HCT116 (cell line): Measurements from ENCODE around the gene RLN3. TPM values are rescaled to one million over a fixed set of nuclear protein-coding genes. Genes with fewer than 3 reads are reported as not detected.

ENCODE experiments used
- ATAC-seq: fragments of 200-7000 bp; cut with Tn5 transposase; 2 replicates; pipeline ENCODE4 v1.9.1; 2020; ENCODE audit warnings: mild to moderate bottlenecking, moderate library complexity
- BruUV-seq: library from RNA; stranded (reverse); fragments of 400-500 nt; replicated peaks from 2 replicates; lab custom pipeline; 2021; lab: Mats Ljungman, UMichigan
- CTCF ChIA-PET: fragments of 300-600 bp; sonication (Branson Sonifier 250); formaldehyde crosslinking; loops from one replicate; lab custom pipeline; 2021; ENCODE audit warnings: antibody characterized with exemption; lab: Charles Lee
- POLR2A ChIA-PET: fragments of 300-600, 350-600 bp; sonication (Branson Sonifier 250); formaldehyde crosslinking; loops from one replicate; lab custom pipeline; 2021; ENCODE audit warnings: antibody characterized with exemption; lab: Charles Lee
- RAD21 ChIA-PET, 2 experiments: fragments of 300-600 bp; sonication (Branson Sonifier 250); formaldehyde crosslinking; loops; one replicate each; lab custom pipeline; 2023; ENCODE audit warnings: low total read pairs in 2 of 2; ENCODE audit not compliant: uncharacterized antibody in 2 of 2, unreplicated experiment in 2 of 2, low non-redundant PET in 1 of 2; lab: Charles Lee
- DNase-seq: peaks from one replicate; pipeline ENCODE4 v3.0.0-alpha.2; 2010; ENCODE audit warnings: low read depth, low spot score
- H2AFZ ChIP-seq: fragments of 200-600 bp; shearing (Covaris generic), sonication (generic); 2 replicates; pipeline ENCODE4 v1.6.1; 2017; ENCODE audit warnings: low read depth, mixed run types, mixed read lengths, antibody characterized with exemption, low read length; ENCODE audit not compliant: poor library complexity, severe bottlenecking
- H3K27ac ChIP-seq: 2 replicates; pipeline ENCODE4 v1.5.1; 2012; ENCODE audit warnings: low read depth, low read length
- H3K27me3 ChIP-seq: fragments of 200-600 bp; sonication (generic); 2 replicates; pipeline ENCODE4 v1.6.1; 2016; ENCODE audit warnings: mixed run types, low read length, mixed read lengths; ENCODE audit not compliant: insufficient read depth
- H3K36me3 ChIP-seq, 2 experiments: fragments of 200-500 bp in 1 of 2; fragments of 200-600 bp in 1 of 2; sonication (Bioruptor generic) in 1 of 2; sonication (generic) in 1 of 2; 2 replicates each; pipeline versions ENCODE4 v1.5.1 to v1.6.1; 2014 to 2016; ENCODE audit warnings: low read length in 2 of 2, inconsistent platforms in 1 of 2, mixed read lengths in 1 of 2, mixed run types in 1 of 2; ENCODE audit not compliant: insufficient read depth in 2 of 2, control insufficient read depth in 1 of 2
- H3K4me1 ChIP-seq, 2 experiments: fragments of 200-600 bp in 1 of 2; sonication (generic) in 1 of 2; 2 replicates each; pipeline versions ENCODE4 v1.5.1 to v1.6.1; 2012 to 2017; ENCODE audit warnings: low read length in 2 of 2, inconsistent platforms in 1 of 2, mild to moderate bottlenecking in 1 of 2, mixed read lengths in 1 of 2, mixed run types in 1 of 2, moderate library complexity in 1 of 2; ENCODE audit not compliant: insufficient read depth in 2 of 2, control insufficient read depth in 1 of 2
- H3K4me2 ChIP-seq: fragments of 200-600 bp; sonication (generic); 2 replicates; pipeline ENCODE4 v1.6.1; 2017; ENCODE audit warnings: mixed run types, low read length, mixed read lengths
- H3K4me3 ChIP-seq, 2 experiments: fragments of 200-600 bp in 1 of 2; sonication (generic) in 1 of 2; replicated peaks in 1 of 2; 2 replicates each; pipeline ENCODE4 v1.5.1; 2011 to 2016; ENCODE audit warnings: low read length in 2 of 2, control low read depth in 1 of 2, low read depth in 1 of 2, mild to moderate bottlenecking in 1 of 2, mixed read lengths in 1 of 2, mixed run types in 1 of 2
- H3K79me2 ChIP-seq: fragments of 200-600 bp; sonication (generic); 2 replicates; pipeline ENCODE4 v1.6.1; 2017; ENCODE audit warnings: mild to moderate bottlenecking, mixed run types, low read length, moderate library complexity, mixed read lengths; ENCODE audit not compliant: insufficient read depth
- H3K9ac ChIP-seq: fragments of 200-600 bp; sonication (generic); 2 replicates; pipeline ENCODE4 v1.6.1; 2016; ENCODE audit warnings: low read length, mixed read lengths
- H3K9me2 ChIP-seq: fragments of 200-600 bp; sonication (generic), shearing (Covaris generic); 2 replicates; pipeline ENCODE4 v1.6.1; 2017; ENCODE audit warnings: mixed run types, mild to moderate bottlenecking, moderate library complexity; ENCODE audit not compliant: insufficient read depth
- H3K9me3 ChIP-seq, 2 experiments: fragments of 200-500 bp in 1 of 2; fragments of 200-600 bp in 1 of 2; sonication (Bioruptor generic) in 1 of 2; sonication (generic) in 1 of 2; 2 replicates each; pipeline ENCODE4 v1.6.1; 2014 to 2017; ENCODE audit warnings: low read length in 2 of 2, mixed read lengths in 2 of 2, inconsistent platforms in 1 of 2, low read depth in 1 of 2, mild to moderate bottlenecking in 1 of 2, mixed run types in 1 of 2, moderate library complexity in 1 of 2; ENCODE audit not compliant: control insufficient read depth in 1 of 2, insufficient read depth in 1 of 2
- H4K20me1 ChIP-seq: fragments of 200-600 bp; sonication (generic), shearing (Covaris generic); 2 replicates; pipeline ENCODE4 v1.6.1; 2017; ENCODE audit warnings: mixed run types, mild to moderate bottlenecking, moderate library complexity; ENCODE audit not compliant: insufficient read depth
- CBX3 ChIP-seq: IDR thresholded peaks from 2 replicates; pipeline ENCODE4 v1.6.1; 2012; ENCODE audit warnings: low read depth
- CEBPB ChIP-seq: IDR thresholded peaks from 2 replicates; pipeline ENCODE4 v1.6.1; 2012; ENCODE audit warnings: low read depth
- CTCF ChIP-seq, 3 experiments: fragments of 200-600 bp in 1 of 3; sonication (generic) in 1 of 3; IDR thresholded peaks in 2 of 3; conservative IDR thresholded peaks in 1 of 3; 2 replicates each; pipeline ENCODE4 v1.5.1; 2012 to 2017; ENCODE audit warnings: low read depth in 2 of 3, low read length in 2 of 3, antibody characterized with exemption in 1 of 3, borderline replicate concordance in 1 of 3, control low read depth in 1 of 3, mild to moderate bottlenecking in 1 of 3, mixed read lengths in 1 of 3, mixed run types in 1 of 3, moderate library complexity in 1 of 3; ENCODE audit not compliant: insufficient read depth in 1 of 3
- EGR1 ChIP-seq: IDR thresholded peaks from 2 replicates; pipeline ENCODE4 v1.6.1; 2012; ENCODE audit warnings: low read depth
- MAX ChIP-seq: IDR thresholded peaks from 2 replicates; pipeline ENCODE4 v1.6.1; 2012
- POLR2AphosphoS5 ChIP-seq: IDR thresholded peaks from 2 replicates; pipeline ENCODE4 v1.6.1; 2011; ENCODE audit warnings: mild to moderate bottlenecking, low read depth, low read length, moderate library complexity
- TCF7L2 ChIP-seq: IDR thresholded peaks from 2 replicates; pipeline ENCODE4 v1.7.0; 2011; ENCODE audit warnings: borderline replicate concordance, inconsistent platforms; ENCODE audit not compliant: insufficient read depth, insufficient read length; ENCODE audit errors: extremely low read depth
- YY1 ChIP-seq: IDR thresholded peaks from 2 replicates; pipeline ENCODE4 v1.6.1; 2011; ENCODE audit warnings: low read length, low read depth, moderate library complexity, mild to moderate bottlenecking; ENCODE audit not compliant: insufficient replicate concordance; ENCODE audit errors: extremely low read depth
- ZFX ChIP-seq: fragments of 450-650 bp; IDR thresholded peaks from 2 replicates; pipeline ENCODE4 v1.6.1; 2017
- intact Hi-C: fragments of 100-400 bp; cut with micrococcal nuclease; formaldehyde crosslinking; loops from 2 replicates; pipeline ENCODE4 v1.10.0; 2022
- total RNA-seq: library from RNA; stranded (reverse); gene quantifications from one replicate; pipeline ENCODE4 v1.2.1, GENCODE V29; 2021; ENCODE audit not compliant: unreplicated experiment

Gene RLN3
- total RNA-seq, 1 experiment from 2014 or later = not detected

- ChIA-PET RAD21 (no interaction called here), POLR2A (no interaction called here), CTCF (no interaction called here)
- H3K9me2 ChIP-seq = no peaks in the 10 kb centered on the region
- BruUV-seq = no TSS peak
- H3K79me2 ChIP-seq = 0 out of 2 replicates have a peak, but pooled peaks cover 9% of the 10 kb centered on the region
- DNase-seq (no peak), ATAC-seq (no peak)
- no peak overlapping the region for H3K27ac ChIP-seq
- no peak for TF ChIP-seq MAX
- TF ChIP-seq YY1 = no peak
- no peak for TF ChIP-seq ZFX
- TF ChIP-seq TCF7L2 = no peak
- TF ChIP-seq CBX3 = no peak
- no peak for TF ChIP-seq CEBPB
- TF ChIP-seq POLR2AphosphoS5 = no peak
- TF ChIP-seq EGR1 = no peak
- no peak for TF ChIP-seq CTCF (IDR thresholded peaks at IDR 0.05 in 2 of 3, conservative IDR thresholded peaks at IDR 0.05 in 1 of 3; ENCODE audit: borderline replicate concordance in 1 of 3, insufficient read depth in 1 of 3, low read depth in 2 of 3, low read length in 2 of 3)
- no peak overlapping the region for H2AFZ ChIP-seq
- no peaks in the 10 kb centered on the region for H3K4me1 ChIP-seq
- no peak overlapping the region for H3K9ac ChIP-seq
- 0 out of 4 replicates have a peak, but pooled peaks cover 0 to 16% of the 10 kb centered on the region in 2 experiments for H3K36me3 ChIP-seq
- H4K20me1 ChIP-seq = no peaks in the 10 kb centered on the region
- no peak overlapping the region for H3K4me3 ChIP-seq
- H3K9me3 ChIP-seq = peaks cover 6 to 7% of the 10 kb centered on the region in 2 experiments; a peak in 2 of 4 replicates
- no peak overlapping the region for H3K4me2 ChIP-seq
- intact Hi-C loops = no loop called here
- no peaks in the 10 kb centered on the region for H3K27me3 ChIP-seq
These were observed 30.9 kb upstream of the RLN3 start for GRCh38 chr19:13996928-13997630.
